ENCODE results near the gene TLE4.

- TF ChIP-seq, protein P1, sequence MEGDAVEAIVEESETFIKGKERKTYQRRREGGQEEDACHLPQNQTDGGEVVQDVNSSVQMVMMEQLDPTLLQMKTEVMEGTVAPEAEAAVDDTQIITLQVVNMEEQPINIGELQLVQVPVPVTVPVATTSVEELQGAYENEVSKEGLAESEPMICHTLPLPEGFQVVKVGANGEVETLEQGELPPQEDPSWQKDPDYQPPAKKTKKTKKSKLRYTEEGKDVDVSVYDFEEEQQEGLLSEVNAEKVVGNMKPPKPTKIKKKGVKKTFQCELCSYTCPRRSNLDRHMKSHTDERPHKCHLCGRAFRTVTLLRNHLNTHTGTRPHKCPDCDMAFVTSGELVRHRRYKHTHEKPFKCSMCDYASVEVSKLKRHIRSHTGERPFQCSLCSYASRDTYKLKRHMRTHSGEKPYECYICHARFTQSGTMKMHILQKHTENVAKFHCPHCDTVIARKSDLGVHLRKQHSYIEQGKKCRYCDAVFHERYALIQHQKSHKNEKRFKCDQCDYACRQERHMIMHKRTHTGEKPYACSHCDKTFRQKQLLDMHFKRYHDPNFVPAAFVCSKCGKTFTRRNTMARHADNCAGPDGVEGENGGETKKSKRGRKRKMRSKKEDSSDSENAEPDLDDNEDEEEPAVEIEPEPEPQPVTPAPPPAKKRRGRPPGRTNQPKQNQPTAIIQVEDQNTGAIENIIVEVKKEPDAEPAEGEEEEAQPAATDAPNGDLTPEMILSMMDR (conservative IDR thresholded peaks at IDR 0.05 in 1 of 2, IDR thresholded peaks at IDR 0.05 in 1 of 2; ENCODE audit: extremely low read depth in 1 of 2, insufficient read depth in 1 of 2, low read depth in 1 of 2, low read length in 2 of 2), result no peak
- TF ChIP-seq EZH2 (IDR thresholded peaks at IDR 0.05; ENCODE audit: borderline replicate concordance, low read length), result no peak
Measured at GRCh38 chr9:79705704-79706103, 133.9 kb downstream of the TLE4 start.
